D341Med (cell line): ENCODE data around the gene MYOCOS.

ENCODE experiments used
- DNase-seq: peaks from one replicate; pipeline ENCODE4 v3.0.0; 2012; ENCODE audit warnings: low spot score

The MYOCOS gene

DNA sequence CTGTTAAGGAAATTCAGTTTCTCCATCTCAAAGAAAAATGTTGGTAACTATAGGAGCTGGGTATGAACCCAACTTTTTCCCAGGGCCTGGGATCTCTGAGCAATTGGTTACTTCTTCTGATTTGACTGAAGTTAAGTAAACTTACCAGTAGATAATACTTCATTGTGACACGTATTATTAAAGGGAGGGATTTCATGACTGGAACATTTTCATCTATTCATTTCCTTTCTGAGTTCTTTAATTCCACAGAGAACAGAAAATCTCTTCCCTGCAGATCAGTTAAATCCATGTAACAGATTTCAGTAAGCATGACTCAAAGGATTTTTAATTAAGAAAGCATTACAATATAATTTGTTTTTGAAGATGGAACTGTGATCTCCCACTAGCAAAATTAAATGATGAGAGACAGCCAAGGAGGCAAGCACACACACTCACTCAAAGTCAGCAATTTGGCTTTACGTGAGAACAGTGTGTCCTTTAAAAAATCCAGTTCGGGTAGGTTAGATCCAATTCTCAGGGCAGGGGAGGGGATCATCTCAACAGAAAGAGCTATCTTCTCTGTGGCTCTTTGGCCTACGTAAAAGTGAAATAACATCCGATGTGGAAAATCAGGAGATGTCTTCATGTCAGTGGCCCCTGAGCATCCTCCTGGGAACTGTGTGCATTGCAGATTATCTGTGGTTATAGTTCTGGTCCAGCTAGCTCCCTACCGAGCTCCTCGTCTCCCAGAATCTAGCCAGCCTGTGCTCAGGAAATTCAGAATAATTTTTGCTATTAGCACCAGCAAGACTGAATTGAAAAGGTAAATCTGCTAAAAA is 41.2 kb downstream of the MYOCOS start:
- DNase-seq = no peak

DNA sequence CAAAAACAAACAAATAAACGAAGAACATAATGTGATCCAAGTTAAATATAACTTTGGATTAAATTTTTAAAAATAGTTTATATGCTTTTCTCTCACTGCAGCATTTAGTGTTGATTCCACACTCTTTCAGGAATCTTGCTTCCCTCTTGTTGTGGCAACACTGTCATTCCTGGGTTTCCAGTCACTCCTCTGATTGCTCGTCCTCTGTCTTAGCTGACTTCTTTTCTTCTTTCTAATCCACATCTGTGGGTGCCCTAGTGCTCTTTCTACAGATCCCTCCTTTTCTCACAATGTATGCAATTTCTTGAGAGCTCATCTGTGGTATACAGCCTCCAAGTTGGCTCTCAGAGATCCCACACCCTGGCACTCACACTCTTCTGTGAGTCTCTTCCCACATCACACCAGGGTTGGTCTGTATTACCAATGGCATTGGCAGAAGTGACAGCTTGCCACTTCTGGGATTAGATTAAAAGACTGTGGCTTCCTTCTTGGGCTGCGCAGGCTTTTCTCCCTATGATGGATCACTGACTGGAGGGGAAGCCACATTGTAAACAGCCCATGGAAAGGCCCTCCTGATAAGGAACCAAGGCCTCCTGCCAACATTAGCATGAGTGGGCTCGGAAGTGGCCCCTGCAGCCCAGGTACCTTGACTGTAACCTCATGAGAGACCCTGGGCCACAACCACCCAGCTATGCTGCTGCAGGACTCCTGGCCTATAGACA is 42.0 kb downstream of the MYOCOS start:
- no peak for DNase-seq

DNA sequence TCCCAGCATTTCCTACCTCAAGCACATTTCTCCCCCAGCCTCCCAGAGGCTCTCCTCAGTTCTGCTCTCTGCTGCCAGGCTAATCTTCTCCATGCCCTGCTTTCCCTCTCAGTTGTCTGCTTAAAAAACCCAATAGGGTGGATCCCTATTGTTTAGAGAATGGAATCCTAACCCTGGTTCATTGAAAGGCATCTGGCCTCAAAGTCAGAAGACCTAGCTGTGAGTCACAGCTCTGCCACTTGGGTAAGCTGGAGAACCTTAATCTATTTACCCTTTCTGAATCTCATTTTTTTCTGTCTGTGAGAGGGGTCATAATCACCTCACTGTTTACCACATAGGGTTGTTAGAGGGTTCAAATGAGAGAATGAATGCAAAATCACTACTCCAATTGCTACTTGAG is 42.9 kb downstream of the MYOCOS start:
- DNase-seq = no peak

DNA sequence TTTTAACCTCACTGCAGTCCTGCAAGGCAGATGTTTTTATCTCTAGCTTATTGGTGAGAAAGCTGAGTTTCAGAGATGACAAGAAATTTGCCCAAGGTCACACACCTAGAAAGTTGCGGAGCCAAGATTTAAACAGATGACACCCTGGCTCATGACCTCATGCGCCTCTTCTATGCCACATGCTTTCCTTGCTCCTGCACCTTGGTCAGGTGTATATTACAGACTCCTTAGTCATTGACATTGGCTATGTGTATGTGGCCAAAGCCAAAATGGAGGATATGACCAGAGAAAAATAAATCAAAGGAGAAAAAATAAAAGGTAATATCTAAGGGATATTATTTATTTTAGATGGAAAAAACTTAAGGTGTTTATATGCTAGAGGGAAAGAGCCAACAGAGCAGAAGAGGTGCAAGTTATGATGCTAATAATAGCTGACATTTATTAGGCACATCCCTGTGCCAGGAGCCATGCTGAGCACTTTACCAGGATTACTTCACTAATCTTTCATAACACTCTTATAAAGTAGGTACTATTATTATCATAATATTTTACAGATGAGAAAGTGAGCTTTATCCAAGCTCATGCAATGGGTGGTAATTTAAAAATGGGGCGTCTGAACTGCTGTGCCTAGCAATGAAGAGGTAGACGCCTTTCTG is 44.2 kb downstream of the MYOCOS start:
- no peak for DNase-seq

- DNase-seq = no peak
Measured at GRCh38 chr1:171668372-171668771, 46.3 kb downstream of the MYOCOS start.

- DNase-seq = no peak
Measured at GRCh38 chr1:171670739-171671138, 48.7 kb downstream of the MYOCOS start.

DNA sequence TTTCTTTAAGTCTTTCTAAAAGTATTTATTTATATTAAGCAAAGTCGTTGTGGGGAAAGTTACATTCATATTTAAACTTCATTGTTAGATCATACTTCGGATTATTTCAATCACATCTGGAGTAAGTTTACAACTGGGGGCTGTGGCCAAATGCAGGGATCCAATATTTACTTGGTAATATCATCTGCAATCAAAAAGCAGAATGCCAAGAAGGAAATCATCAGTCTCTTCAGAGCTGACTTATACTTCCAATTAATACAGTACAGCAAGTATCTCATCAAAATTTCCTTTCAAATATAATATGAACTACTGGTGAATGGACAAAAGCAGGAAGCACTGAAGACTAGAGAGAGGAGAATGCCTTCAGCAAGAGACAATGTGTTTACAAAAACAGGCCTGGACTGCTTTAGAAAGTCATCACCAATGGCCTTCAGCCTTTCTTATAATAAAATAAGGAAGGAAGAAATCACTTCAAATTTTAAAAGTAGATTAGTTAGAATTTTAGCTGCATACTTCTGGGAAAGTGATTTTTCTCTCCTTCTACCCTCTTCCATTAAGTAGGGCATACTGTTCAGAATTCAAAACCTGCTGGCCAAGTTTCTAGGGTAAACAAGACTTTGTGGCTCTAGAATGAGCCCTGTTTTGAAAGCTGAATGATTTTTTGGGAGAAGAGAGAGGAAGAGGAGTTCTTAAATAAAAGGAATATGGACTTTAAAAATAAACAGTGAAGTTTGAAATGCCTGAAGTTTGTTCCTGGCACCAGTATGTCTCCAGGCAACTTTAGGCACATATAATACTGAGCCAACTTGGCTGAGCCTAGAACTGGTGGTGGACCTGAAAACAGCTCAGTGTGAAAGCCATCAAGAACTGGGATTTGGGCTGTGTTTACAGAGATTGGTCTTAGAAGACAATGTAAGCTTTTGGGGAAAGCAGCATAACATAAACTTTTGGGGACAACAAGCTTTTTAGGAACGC is 52.7 kb downstream of the MYOCOS start:
- no peak for DNase-seq
